BLaER1 (cell line): ENCODE data around the gene CDSN.
"Not testable (repeated sequence)": the region's sequence is repeated elsewhere in the genome, so short reads cannot be mapped to it uniquely, and the experiment has no call there.

ENCODE experiments used
- H3K27ac ChIP-seq: shearing (Covaris generic); formaldehyde crosslinking; 2 replicates; pipeline ENCODE4 v1.8.1; 2022
- H3K27me3 ChIP-seq: shearing (Covaris generic); formaldehyde crosslinking; 2 replicates; pipeline ENCODE4 v1.8.1; 2022
- H3K36me3 ChIP-seq: shearing (Covaris generic); formaldehyde crosslinking; 2 replicates; pipeline ENCODE4 v1.8.1; 2022
- H3K4me1 ChIP-seq: shearing (Covaris generic); formaldehyde crosslinking; 2 replicates; pipeline ENCODE4 v1.8.1; 2022
- H3K4me2 ChIP-seq: shearing (Covaris generic); formaldehyde crosslinking; 2 replicates; pipeline ENCODE4 v1.8.1; 2022
- H3K4me3 ChIP-seq: shearing (Covaris generic); formaldehyde crosslinking; 2 replicates; pipeline ENCODE4 v1.8.1; 2022
- H3K9ac ChIP-seq: shearing (Covaris generic); formaldehyde crosslinking; 2 replicates; pipeline ENCODE4 v1.8.1; 2022
- H3K9me3 ChIP-seq: shearing (Covaris generic); formaldehyde crosslinking; 2 replicates; pipeline ENCODE4 v1.8.1; 2022
- H4K20me1 ChIP-seq: shearing (Covaris generic); formaldehyde crosslinking; 2 replicates; pipeline ENCODE4 v1.8.1; 2022
- Cebpa-rat ChIP-seq: shearing (Covaris generic); IDR thresholded peaks from 2 replicates; pipeline ENCODE4 v1.8.1; 2022

Gene CDSN, protein sequence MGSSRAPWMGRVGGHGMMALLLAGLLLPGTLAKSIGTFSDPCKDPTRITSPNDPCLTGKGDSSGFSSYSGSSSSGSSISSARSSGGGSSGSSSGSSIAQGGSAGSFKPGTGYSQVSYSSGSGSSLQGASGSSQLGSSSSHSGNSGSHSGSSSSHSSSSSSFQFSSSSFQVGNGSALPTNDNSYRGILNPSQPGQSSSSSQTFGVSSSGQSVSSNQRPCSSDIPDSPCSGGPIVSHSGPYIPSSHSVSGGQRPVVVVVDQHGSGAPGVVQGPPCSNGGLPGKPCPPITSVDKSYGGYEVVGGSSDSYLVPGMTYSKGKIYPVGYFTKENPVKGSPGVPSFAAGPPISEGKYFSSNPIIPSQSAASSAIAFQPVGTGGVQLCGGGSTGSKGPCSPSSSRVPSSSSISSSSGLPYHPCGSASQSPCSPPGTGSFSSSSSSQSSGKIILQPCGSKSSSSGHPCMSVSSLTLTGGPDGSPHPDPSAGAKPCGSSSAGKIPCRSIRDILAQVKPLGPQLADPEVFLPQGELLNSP

DNA sequence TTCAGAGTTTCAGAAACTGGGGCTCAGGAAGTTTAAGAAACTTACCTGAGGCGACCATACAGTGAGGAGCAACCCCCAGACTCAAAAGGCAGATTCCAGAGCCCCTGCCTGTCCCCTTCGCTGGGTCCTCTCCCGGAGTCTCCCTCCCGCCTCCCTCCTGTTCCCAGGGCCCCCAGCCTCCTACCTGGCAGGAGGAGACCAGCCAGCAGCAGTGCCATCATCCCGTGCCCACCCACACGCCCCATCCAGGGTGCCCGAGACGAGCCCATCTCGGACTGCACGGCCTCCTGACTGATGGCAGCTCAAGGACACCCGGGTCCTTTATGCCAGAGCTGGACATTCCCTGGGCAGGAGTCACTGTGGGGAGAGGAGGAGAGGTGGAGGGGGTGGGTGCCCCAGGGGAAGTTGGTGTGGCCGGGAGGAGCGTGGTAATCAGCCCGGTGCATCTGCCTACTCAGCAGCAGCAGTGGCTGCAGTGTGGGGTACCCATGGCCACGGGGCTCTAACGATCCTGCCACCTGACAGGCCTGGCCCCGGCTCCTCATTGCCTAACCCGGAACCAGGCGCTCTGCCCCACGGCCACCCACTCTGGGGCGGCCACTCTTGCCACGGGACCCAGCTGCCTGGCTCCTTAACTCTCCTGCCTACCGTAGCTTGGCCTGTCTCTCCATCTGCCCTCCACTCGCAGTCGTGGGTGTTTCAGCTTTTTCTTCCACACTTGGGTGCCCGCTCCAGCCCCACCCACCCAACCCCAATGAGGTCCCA, at the start of gene CDSN:
CDSN (minus strand) TSS at position 296 of the 765 bp plus-strand sequence; CDS start at position 269, 27 bp downstream.
- no peaks in the 10 kb centered on the region for H4K20me1 ChIP-seq
- H3K27me3 ChIP-seq = no peaks in the 10 kb centered on the region
- no peak within 1 kb of the TSS for H3K27ac ChIP-seq
- no peak for TF ChIP-seq Cebpa-rat
- H3K9me3 ChIP-seq = no peaks in the 10 kb centered on the region
- no peak within 1 kb of the TSS for H3K4me3 ChIP-seq
- no peak within 1 kb of the TSS for H3K9ac ChIP-seq
- H3K4me1 ChIP-seq = peaks cover 21% of the 10 kb centered on the region
- no peak within 1 kb of the TSS for H3K4me2 ChIP-seq
- H3K36me3 ChIP-seq = no peaks in the 10 kb centered on the region

DNA sequence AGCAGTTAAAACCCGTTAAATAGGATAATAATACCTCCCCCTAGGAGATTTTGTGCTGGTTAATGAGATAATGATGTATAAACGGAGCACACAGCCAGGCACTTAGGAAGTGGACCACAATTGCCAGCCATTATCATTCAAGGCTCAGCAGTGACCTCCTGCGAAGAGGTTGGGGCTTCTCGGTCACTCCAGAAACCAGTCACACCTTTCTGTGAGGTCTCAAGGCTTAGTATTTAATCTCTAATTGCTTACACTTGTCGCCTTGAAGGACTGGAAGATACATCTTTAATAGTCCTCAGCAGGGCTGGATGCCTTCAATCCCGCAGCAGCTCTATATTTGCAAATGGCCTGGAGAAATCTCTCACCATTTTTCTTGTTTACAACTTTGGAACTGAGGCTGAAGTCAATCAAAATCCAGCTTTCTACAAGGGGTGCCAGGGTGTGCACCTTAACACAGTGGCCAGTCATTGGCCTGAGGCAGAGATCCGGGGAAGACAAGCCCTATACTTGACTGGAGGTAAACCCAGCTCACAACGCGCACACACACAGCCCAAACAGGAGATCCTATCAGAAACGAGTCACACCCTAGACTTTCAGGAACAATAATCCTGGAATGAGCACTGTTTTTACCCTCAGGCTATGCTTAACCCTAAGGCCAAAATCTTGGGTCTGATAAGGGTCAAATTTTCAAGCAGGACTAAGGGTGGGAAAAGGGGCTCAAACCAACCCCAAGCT, 49.0 kb upstream of the CDSN start:
- H3K4me2 ChIP-seq = no peak overlapping the region
- H3K4me3 ChIP-seq = no peak overlapping the region
- H3K27ac ChIP-seq = no peak overlapping the region
- H3K9ac ChIP-seq = no peak overlapping the region
- H3K27me3 ChIP-seq = no peaks in the 10 kb centered on the region
- no peaks in the 10 kb centered on the region for H3K9me3 ChIP-seq
- TF ChIP-seq Cebpa-rat = no peak
- no peaks in the 10 kb centered on the region for H4K20me1 ChIP-seq
- no peaks in the 10 kb centered on the region for H3K4me1 ChIP-seq
- no peaks in the 10 kb centered on the region for H3K36me3 ChIP-seq

DNA sequence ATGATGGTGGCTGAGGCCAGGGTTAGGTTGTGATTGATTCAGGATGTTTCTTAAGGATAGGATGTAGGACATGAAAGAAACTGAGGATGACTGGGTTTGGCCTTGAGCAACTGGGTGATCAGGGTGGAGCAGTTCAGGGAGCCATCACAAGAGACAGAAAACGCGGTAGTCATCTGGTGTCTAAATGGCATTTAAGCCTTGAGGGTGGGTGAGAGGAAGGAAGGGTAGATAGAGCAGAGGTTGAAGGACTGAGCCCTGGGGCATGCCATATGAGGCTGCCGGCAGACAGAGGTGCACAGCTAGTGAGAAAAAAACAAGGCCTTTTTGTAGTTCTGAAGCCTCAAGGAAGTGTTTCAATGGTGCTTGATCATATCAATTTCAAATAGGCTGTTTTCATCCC, 48.4 kb upstream of the CDSN start:
- H3K9me3 ChIP-seq = no peaks in the 10 kb centered on the region
- H3K27me3 ChIP-seq = no peaks in the 10 kb centered on the region
- no peak overlapping the region for H3K4me3 ChIP-seq
- H3K4me2 ChIP-seq = no peak overlapping the region
- peaks cover under 1% of the 10 kb centered on the region; the same call in 1 of the 2 replicates for H3K36me3 ChIP-seq
- H3K4me1 ChIP-seq = no peaks in the 10 kb centered on the region
- H3K9ac ChIP-seq = no peak overlapping the region
- no peak overlapping the region for H3K27ac ChIP-seq
- no peaks in the 10 kb centered on the region for H4K20me1 ChIP-seq
- no peak for TF ChIP-seq Cebpa-rat

DNA sequence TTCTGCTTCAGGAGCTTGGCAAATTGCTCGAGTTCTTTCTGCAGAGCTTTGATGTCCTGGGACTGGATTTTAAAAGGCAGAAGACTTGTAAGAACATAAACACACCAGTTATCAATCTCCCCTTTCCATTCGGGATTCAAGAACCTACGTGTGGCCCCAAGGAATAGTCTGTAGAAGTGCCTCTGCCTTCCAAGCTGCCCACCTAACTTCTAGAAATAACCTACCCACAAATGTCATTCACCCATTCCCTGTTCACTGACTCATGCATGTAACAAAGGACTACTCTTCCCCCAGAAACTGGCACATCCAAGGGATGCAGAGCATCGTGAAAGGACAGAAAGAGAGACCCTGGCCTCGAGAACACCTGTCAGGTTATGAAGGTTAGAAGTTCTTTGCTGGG, 45.7 kb upstream of the CDSN start:
- Histone ChIP-seq H3K27ac (no peak overlapping the region), H3K36me3 (peaks cover 26% of the 10 kb centered on the region), H3K27me3 (no peaks in the 10 kb centered on the region), H3K4me3 (no peak overlapping the region), H3K4me1 (no peaks in the 10 kb centered on the region; the same call in 1 of the 2 replicates), H3K9me3 (no peaks in the 10 kb centered on the region), H3K4me2 (no peak overlapping the region), H3K9ac (no peak overlapping the region), H4K20me1 (no peaks in the 10 kb centered on the region)
- TF ChIP-seq Cebpa-rat = no peak

DNA sequence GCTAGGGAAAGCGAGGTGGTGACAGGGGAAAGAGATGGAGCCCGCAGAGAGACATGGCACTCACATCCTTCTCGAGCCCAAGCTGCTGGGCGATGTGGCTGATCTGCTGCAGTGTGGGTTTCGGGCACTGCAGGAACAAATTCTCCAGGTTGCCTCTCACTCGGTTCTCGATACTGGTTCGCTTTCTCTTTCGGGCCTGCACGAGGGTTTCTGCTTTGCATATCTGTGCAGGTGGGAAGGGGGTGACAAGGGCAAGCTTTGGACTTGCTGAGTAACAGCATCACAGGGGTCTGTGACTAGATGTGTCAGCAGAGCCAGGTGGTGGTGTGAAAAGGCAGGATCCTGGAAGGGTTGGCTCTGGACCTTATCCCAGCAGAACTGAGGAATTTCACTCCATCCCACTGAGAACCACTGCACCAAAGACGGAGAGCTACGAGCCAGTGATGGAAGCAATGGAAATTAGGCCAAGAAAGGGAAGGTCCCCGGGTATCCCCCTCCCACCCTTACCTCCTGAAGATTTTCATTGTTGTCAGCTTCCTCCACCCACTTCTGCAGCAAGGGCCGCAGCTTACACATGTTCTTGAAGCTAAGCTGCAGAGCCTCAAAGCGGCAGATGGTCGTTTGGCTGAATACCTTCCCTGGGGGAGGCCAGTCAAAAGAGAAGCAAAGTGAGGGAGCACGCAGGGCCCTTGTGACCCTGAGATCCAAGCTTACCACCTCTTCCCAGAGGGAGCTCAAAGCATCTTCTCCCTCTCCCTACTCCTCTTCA, 45.0 kb upstream of the CDSN start:
- H3K4me1 ChIP-seq, H4K20me1 ChIP-seq, H3K9me3 ChIP-seq, H3K27me3 ChIP-seq, H3K4me2 ChIP-seq, H3K27ac ChIP-seq, H3K9ac ChIP-seq, H3K4me3 ChIP-seq: not testable (repeated sequence)
- H3K36me3 ChIP-seq = peaks cover 26% of the 10 kb centered on the region

DNA sequence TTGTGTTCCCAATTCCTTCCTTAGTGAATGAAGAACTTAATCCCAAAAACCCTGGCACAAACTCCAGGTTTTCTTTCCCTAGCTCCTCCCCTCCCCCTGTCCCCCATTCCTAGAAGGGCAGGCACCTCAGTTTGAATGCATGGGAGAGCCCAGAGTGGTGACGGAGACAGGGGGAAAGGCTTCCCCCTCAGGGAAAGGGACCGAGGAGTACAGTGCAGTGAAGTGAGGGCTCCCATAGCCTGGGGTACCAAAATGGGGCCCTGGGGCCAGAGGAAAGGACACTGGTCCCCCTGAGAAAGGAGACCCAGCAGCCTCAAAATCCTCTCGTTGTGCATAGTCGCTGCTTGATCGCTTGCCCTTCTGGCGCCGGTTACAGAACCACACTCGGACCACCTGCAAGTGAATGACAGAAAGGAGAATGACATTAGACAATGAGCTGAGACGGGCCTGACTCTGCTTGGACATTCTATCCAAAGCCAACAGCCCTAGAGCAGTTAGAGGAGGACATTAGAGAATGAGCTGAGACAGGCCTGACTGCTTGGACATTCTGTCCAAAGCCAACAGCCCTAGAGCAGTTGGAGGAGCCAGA, 44.3 kb upstream of the CDSN start:
- H3K27me3 ChIP-seq, H3K27ac ChIP-seq, H3K4me3 ChIP-seq, H3K9ac ChIP-seq, H4K20me1 ChIP-seq, H3K9me3 ChIP-seq, H3K4me2 ChIP-seq: not testable (repeated sequence)
- peaks cover 26% of the 10 kb centered on the region for H3K36me3 ChIP-seq
- peaks cover 14% of the 10 kb centered on the region for H3K4me1 ChIP-seq

DNA sequence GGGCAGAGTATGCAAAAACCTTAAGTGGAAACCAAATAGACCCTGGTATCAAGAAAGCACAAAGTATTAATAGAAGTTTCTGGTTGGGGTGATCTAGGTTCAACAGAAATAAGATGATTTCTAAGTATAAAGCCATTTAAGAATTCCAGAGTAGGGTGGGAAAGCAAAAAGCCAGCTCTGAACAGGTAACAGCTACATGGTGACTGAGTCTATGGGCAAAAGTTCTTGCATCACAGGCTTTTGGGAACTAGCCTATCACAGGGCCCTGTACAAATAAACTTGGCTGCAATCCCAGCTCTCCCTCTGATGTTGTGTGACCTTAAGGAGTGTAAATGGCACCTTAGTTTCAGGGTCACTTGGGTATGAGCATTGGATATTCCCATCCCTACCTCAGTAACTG, 43.7 kb upstream of the CDSN start:
- peaks cover 26% of the 10 kb centered on the region for H3K36me3 ChIP-seq
- H4K20me1 ChIP-seq = no peaks in the 10 kb centered on the region
- H3K4me3 ChIP-seq = no peak overlapping the region
- no peaks in the 10 kb centered on the region for H3K9me3 ChIP-seq
- TF ChIP-seq Cebpa-rat = no peak
- H3K9ac ChIP-seq = no peak overlapping the region
- no peaks in the 10 kb centered on the region for H3K27me3 ChIP-seq
- H3K4me2 ChIP-seq = no peak overlapping the region
- peaks cover 20% of the 10 kb centered on the region for H3K4me1 ChIP-seq
- no peak overlapping the region for H3K27ac ChIP-seq

DNA sequence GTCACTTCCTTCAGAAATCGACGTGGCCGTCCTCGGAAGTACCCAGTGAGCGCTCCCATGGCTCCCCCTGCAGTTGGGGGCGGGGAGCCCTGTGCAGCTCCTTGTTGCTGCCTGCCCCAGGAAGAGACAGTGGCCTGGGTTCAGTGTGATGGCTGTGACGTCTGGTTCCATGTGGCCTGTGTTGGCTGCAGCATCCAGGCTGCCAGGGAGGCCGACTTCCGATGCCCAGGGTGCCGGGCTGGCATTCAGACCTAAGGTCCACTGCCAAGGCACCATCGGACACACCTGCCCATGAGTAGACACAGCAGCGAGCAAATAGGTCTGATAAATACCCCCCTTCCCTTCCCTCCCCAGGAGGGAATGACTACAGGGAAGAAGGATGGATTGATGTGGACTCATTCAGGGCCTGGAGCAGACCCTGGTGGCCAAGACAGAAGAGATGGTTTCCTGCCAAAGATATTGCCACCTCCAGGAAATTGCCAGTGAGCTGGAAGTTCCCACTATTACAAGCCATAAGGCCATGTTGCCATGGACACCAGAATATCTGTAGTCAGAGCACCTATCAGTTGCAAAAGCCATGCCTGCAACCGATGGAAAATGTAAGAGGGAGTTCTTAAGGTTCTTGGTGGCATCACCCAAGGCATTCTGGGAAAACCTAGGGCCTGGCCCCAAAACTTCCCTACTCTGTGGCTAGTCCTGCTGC, 42.4 kb upstream of the CDSN start:
- Histone ChIP-seq H3K4me2 (no peak overlapping the region), H3K4me3 (no peak overlapping the region), H3K9ac (no peak overlapping the region), H3K27ac (no peak overlapping the region), H3K36me3 (peaks cover 26% of the 10 kb centered on the region), H3K27me3 (no peaks in the 10 kb centered on the region), H3K9me3 (no peaks in the 10 kb centered on the region), H4K20me1 (no peaks in the 10 kb centered on the region), H3K4me1 (peaks cover 22% of the 10 kb centered on the region)
- no peak for TF ChIP-seq Cebpa-rat
